Stimulated activated CD4-positive, alpha-beta T cell treated with anti-CD3 and anti-CD28 coated beads, Interleukin-4, amount 100 ng/mL, for 24 hours (primary cell): ENCODE measurements around the gene CCDC102A.
"Not testable (repeated sequence)": the region's sequence is repeated elsewhere in the genome, so short reads cannot be mapped to it uniquely, and the experiment has no call there.

Source experiments
- DNase-seq: peaks from one replicate; pipeline ENCODE4 v3.0.0-alpha.2; 2020

Gene CCDC102A

GRCh38 chr16:57536306-57537193 is at the start of gene CCDC102A:
Gene CCDC102A (minus strand): TSS chr16:57536571. CDS start chr16:57529177, 7,394 bp downstream.
- peak; percentile 58 for DNase-seq

GRCh38 chr16:57585051-57585687 is 48.8 kb upstream of the CCDC102A start:
- DNase-seq, result no peak

- no peak for DNase-seq
Measured at GRCh38 chr16:57579361-57579665, 42.9 kb upstream of the CCDC102A start.

GRCh38 chr16:57578521-57579360 is 42.4 kb upstream of the CCDC102A start:
- no peak for DNase-seq

GRCh38 chr16:57577691-57578224 is 41.4 kb upstream of the CCDC102A start:
- no peak for DNase-seq

- no peak for DNase-seq
Measured at GRCh38 chr16:57577214-57577613, 40.8 kb upstream of the CCDC102A start.

- peak; percentile 87 for DNase-seq
Measured at GRCh38 chr16:57576429-57576870, 40.1 kb upstream of the CCDC102A start.

GRCh38 chr16:57575468-57576277 is 39.3 kb upstream of the CCDC102A start:
- no peak for DNase-seq

GRCh38 chr16:57574646-57575467 is 38.5 kb upstream of the CCDC102A start:
- DNase-seq, result no peak

GRCh38 chr16:57574086-57574485 is 37.7 kb upstream of the CCDC102A start:
- no peak for DNase-seq

GRCh38 chr16:57572978-57573728 is 36.8 kb upstream of the CCDC102A start:
- DNase-seq, result no peak

- no peak for DNase-seq
Measured at GRCh38 chr16:57571098-57571497, 34.7 kb upstream of the CCDC102A start.

- DNase-seq, result no peak
Measured at GRCh38 chr16:57570301-57571070, 34.1 kb upstream of the CCDC102A start.

GRCh38 chr16:57569306-57569946 is 33.1 kb upstream of the CCDC102A start:
- DNase-seq, result no peak

- not testable (repeated sequence) for DNase-seq
Measured at GRCh38 chr16:57568772-57569171, 32.4 kb upstream of the CCDC102A start.

- DNase-seq, result no peak
Measured at GRCh38 chr16:57568173-57568678, 31.9 kb upstream of the CCDC102A start.

GRCh38 chr16:57567691-57568090 is 31.3 kb upstream of the CCDC102A start:
- no peak for DNase-seq

- no peak for DNase-seq
Measured at GRCh38 chr16:57566436-57566835, 30.1 kb upstream of the CCDC102A start.

- DNase-seq, result no peak
Measured at GRCh38 chr16:57565461-57565860, 29.1 kb upstream of the CCDC102A start.
